ENCODE data around the gene TMEM82.

Gene TMEM82

GRCh38 chr1:15719381-15720120 is 22.7 kb upstream of the TMEM82 start:
- in situ Hi-C loops (cut with MboI; ENCODE audit: low sequenced_read_pairs) = no loop called here

GRCh38 chr1:15720861-15721260 is 21.4 kb upstream of the TMEM82 start:
- in situ Hi-C loops (cut with MboI; ENCODE audit: low sequenced_read_pairs) = no loop called here

- in situ Hi-C loops (cut with MboI; ENCODE audit: low sequenced_read_pairs) = no loop called here
Measured at GRCh38 chr1:15722411-15722810, 19.9 kb upstream of the TMEM82 start.

GRCh38 chr1:15722836-15723532 is 19.3 kb upstream of the TMEM82 start:
- in situ Hi-C loops (cut with MboI; ENCODE audit: low sequenced_read_pairs) = no loop called here

- in situ Hi-C loops (cut with MboI; ENCODE audit: low sequenced_read_pairs) = no loop called here
Measured at GRCh38 chr1:15723631-15724246, 18.6 kb upstream of the TMEM82 start.

- in situ Hi-C loops (cut with MboI; ENCODE audit: low sequenced_read_pairs) = no loop called here
Measured at GRCh38 chr1:15724949-15725880, 17.1 kb upstream of the TMEM82 start.

GRCh38 chr1:15726508-15726907 is 15.8 kb upstream of the TMEM82 start:
- in situ Hi-C loops (cut with MboI; ENCODE audit: low sequenced_read_pairs) = no loop called here

GRCh38 chr1:15727021-15727420 is 15.3 kb upstream of the TMEM82 start:
- in situ Hi-C loops (cut with MboI; ENCODE audit: low sequenced_read_pairs) = no loop called here

GRCh38 chr1:15727424-15727823 is 14.9 kb upstream of the TMEM82 start:
- in situ Hi-C loops (cut with MboI; ENCODE audit: low sequenced_read_pairs) = no loop called here

- in situ Hi-C loops (cut with MboI; ENCODE audit: low sequenced_read_pairs) = no loop called here
Measured at GRCh38 chr1:15727866-15728534, 14.3 kb upstream of the TMEM82 start.

- in situ Hi-C loops (cut with MboI; ENCODE audit: low sequenced_read_pairs) = no loop called here
Measured at GRCh38 chr1:15728937-15729657, 13.2 kb upstream of the TMEM82 start.

- in situ Hi-C loops (cut with MboI; ENCODE audit: low sequenced_read_pairs) = no loop called here
Measured at GRCh38 chr1:15730423-15730822, 11.9 kb upstream of the TMEM82 start.

- in situ Hi-C loops (cut with MboI; ENCODE audit: low sequenced_read_pairs) = no loop called here
Measured at GRCh38 chr1:15730936-15731335, 11.4 kb upstream of the TMEM82 start.

GRCh38 chr1:15731735-15732685 is 10.3 kb upstream of the TMEM82 start:
- in situ Hi-C loops (cut with MboI; ENCODE audit: low sequenced_read_pairs) = no loop called here

GRCh38 chr1:15732686-15733081 is 9.6 kb upstream of the TMEM82 start:
- in situ Hi-C loops (cut with MboI; ENCODE audit: low sequenced_read_pairs) = no loop called here

GRCh38 chr1:15733218-15733725 is 9.0 kb upstream of the TMEM82 start:
- in situ Hi-C loops (cut with MboI; ENCODE audit: low sequenced_read_pairs) = no loop called here

- in situ Hi-C loops (cut with MboI; ENCODE audit: low sequenced_read_pairs) = no loop called here
Measured at GRCh38 chr1:15733726-15734226, 8.5 kb upstream of the TMEM82 start.

- in situ Hi-C loops (cut with MboI; ENCODE audit: low sequenced_read_pairs) = no loop called here
Measured at GRCh38 chr1:15734296-15734695, 8.0 kb upstream of the TMEM82 start.
